ENCODE data around the gene LCP2.

GRCh38 chr5:170314541-170315095 is 17.0 kb upstream of the LCP2 start:
- TF ChIP-seq CTCF (IDR thresholded peaks at IDR 0.05; ENCODE audit: extremely low read depth in 1 of 2, insufficient read depth in 1 of 2, low read depth in 1 of 2, low read length in 2 of 2) (no peak), POLR2A (IDR thresholded peaks at IDR 0.05; ENCODE audit: low read depth, low read length) (no peak), POLR2AphosphoS5 (IDR thresholded peaks at IDR 0.05; ENCODE audit: insufficient read depth, low read depth, low read length) (no peak), EZH2 (IDR thresholded peaks at IDR 0.05; ENCODE audit: borderline replicate concordance, low read depth, low read length, severe bottlenecking) (no peak), JUN (IDR thresholded peaks at IDR 0.05; ENCODE audit: borderline replicate concordance, insufficient read depth, insufficient read length, low read depth) (no peak), MAX (IDR thresholded peaks at IDR 0.05; ENCODE audit: insufficient read depth, insufficient read length) (no peak), GATA2 (IDR thresholded peaks at IDR 0.05; ENCODE audit: insufficient read depth, insufficient read length, low read depth, low read length) (no peak)

Data from endothelial cell of umbilical vein (primary cell).